Breast epithelium (tissue), 4 donors: Measurements from ENCODE around the gene CCNC. TPM values are rescaled to one million over a fixed set of nuclear protein-coding genes. Genes with fewer than 3 reads are reported as not detected.

Experiments used
- DNase-seq, 2 donors: peaks; one replicate each; pipeline ENCODE4 v3.0.0-alpha.2; 2019; ENCODE audit warnings: low spot score in 2 of 2
- H3K27ac ChIP-seq, 2 donors: fragments of 200-600 bp; sonication (generic) in 1 of 2; one replicate each; pipeline ENCODE4 v1.5.1; 2016 to 2019; ENCODE audit warnings: mild to moderate bottlenecking in 1 of 2
- H3K27me3 ChIP-seq, 2 donors: fragments of 200-600 bp; sonication (generic) in 1 of 2; one replicate each; pipeline versions ENCODE4 v1.5.1 to v1.6.0; 2017 to 2019; ENCODE audit warnings: control low read depth in 1 of 2, mild to moderate bottlenecking in 1 of 2
- H3K36me3 ChIP-seq: fragments of 200-600 bp; one replicate; pipeline ENCODE4 v1.5.1; 2019
- H3K4me1 ChIP-seq, 2 donors: fragments of 200-600 bp; sonication (generic); one replicate each; pipeline ENCODE4 v1.5.1; 2016 to 2019; ENCODE audit warnings: control low read depth in 1 of 2
- H3K4me3 ChIP-seq, 3 donors: fragments of 200-600 bp; sonication (generic); 1 replicate in 2 of 3; 2 replicates in 1 of 3; pipeline ENCODE4 v1.5.1; 2016 to 2019; ENCODE audit warnings: mild to moderate bottlenecking in 3 of 3, moderate library complexity in 2 of 3
- H3K9me3 ChIP-seq, 2 donors: fragments of 200-600 bp; sonication (generic) in 1 of 2; one replicate each; pipeline ENCODE4 v1.5.1; 2016 to 2019; ENCODE audit warnings: control low read depth in 1 of 2
- POLR2A ChIP-seq: fragments of 450-650 bp; IDR thresholded peaks from one replicate; pipeline ENCODE4 v1.6.1; 2016; ENCODE audit warnings: antibody characterized with exemption, mild to moderate bottlenecking, moderate library complexity
- POLR2AphosphoS5 ChIP-seq, 3 donors: sonication (generic); formaldehyde crosslinking; IDR thresholded peaks; one replicate each; pipeline ENCODE4 v1.6.1; 2017; ENCODE audit warnings: antibody characterized with exemption in 3 of 3
- intact Hi-C: fragments of 100-400 bp; cut with DNase I; formaldehyde crosslinking; loops from one replicate; pipeline ENCODE4 v1.15.1; 2023; ENCODE audit warnings: low total_unique reads
- total RNA-seq, 3 donors: library from RNA; depleted of rRNA; stranded (reverse); fragments of >200 nt; gene quantifications; one replicate each; pipeline ENCODE4 v1.1.0, GENCODE V29; 2016
- TF ChIP-seq, protein P1 (sequence below), 3 donors: fragments of 450-650 bp; IDR thresholded peaks; one replicate each; pipeline ENCODE4 v1.5.1; 2016 to 2017; ENCODE audit warnings: antibody characterized with exemption in 3 of 3, mild to moderate bottlenecking in 3 of 3, moderate library complexity in 3 of 3

The CCNC gene
- total RNA-seq, 3 donors from 2014 or later: 59.3 to 79.8 (median 63.0) TPM

DNA sequence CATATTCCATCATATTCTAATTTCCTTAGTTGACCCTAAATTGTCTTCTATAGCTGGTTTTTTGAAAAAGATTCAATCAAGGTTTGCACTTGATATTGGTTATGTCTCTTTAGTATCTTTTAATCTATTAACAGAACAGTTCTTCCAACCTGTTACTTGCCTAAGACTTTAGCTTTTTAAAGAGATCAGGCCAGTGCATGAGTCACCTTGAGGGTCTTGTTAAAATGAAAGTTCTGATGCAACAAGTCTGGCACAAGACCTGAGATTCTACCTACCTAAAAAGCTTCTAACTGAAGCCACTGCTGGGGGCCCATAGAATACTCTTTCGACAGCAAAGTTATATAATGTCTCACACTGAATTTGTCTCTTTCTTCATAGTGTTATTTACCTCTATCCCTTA, 56.4 kb downstream of the CCNC start:
- intact Hi-C loops: no loop called here
- DNase-seq: no peak

DNA sequence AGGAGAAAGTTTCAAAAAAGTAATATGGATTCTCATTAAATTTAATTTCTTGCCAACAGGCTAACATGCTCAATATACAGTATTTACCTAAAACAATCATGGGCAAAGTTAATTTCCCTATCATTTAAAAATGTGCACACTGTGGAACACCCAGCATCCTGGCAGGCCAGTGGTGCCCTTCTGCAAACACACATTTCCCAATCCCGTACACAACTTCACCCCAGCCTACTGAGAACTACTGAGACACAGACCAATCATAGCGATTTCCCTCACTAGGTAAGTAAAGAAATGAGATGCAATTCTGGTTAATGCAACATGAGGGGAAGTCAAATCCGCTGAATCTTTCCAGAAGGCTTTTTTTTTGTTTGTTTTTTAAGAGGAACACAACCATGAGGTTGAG, 60.8 kb downstream of the CCNC start:
- no peaks in the 10 kb centered on the region for H3K36me3 ChIP-seq
- no peaks in the 10 kb centered on the region for H3K27me3 ChIP-seq
- no peak overlapping the region for H3K27ac ChIP-seq
- no peak for DNase-seq
- H3K9me3 ChIP-seq: no peaks in the 10 kb centered on the region
- no peak overlapping the region for H3K4me3 ChIP-seq
- intact Hi-C loops: no loop called here
- H3K4me1 ChIP-seq: no peaks in the 10 kb centered on the region
- TF ChIP-seq POLR2A: no peak
- TF ChIP-seq, protein P1, sequence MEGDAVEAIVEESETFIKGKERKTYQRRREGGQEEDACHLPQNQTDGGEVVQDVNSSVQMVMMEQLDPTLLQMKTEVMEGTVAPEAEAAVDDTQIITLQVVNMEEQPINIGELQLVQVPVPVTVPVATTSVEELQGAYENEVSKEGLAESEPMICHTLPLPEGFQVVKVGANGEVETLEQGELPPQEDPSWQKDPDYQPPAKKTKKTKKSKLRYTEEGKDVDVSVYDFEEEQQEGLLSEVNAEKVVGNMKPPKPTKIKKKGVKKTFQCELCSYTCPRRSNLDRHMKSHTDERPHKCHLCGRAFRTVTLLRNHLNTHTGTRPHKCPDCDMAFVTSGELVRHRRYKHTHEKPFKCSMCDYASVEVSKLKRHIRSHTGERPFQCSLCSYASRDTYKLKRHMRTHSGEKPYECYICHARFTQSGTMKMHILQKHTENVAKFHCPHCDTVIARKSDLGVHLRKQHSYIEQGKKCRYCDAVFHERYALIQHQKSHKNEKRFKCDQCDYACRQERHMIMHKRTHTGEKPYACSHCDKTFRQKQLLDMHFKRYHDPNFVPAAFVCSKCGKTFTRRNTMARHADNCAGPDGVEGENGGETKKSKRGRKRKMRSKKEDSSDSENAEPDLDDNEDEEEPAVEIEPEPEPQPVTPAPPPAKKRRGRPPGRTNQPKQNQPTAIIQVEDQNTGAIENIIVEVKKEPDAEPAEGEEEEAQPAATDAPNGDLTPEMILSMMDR (IDR thresholded peaks at IDR 0.05): no peak
- TF ChIP-seq POLR2AphosphoS5 (IDR thresholded peaks at IDR 0.05): no peak

More for the DNA sequence above, 56.4 kb downstream of the CCNC start:
- Histone ChIP-seq H3K9me3 (no peaks in the 10 kb centered on the region), H3K36me3 (no peaks in the 10 kb centered on the region), H3K4me3 (no peak overlapping the region), H3K4me1 (no peaks in the 10 kb centered on the region), H3K27ac (no peak overlapping the region), H3K27me3 (no peaks in the 10 kb centered on the region)
- TF ChIP-seq, protein P1 (IDR thresholded peaks at IDR 0.05): no peak
- TF ChIP-seq POLR2AphosphoS5 (IDR thresholded peaks at IDR 0.05): no peak
- TF ChIP-seq POLR2A: no peak

DNA sequence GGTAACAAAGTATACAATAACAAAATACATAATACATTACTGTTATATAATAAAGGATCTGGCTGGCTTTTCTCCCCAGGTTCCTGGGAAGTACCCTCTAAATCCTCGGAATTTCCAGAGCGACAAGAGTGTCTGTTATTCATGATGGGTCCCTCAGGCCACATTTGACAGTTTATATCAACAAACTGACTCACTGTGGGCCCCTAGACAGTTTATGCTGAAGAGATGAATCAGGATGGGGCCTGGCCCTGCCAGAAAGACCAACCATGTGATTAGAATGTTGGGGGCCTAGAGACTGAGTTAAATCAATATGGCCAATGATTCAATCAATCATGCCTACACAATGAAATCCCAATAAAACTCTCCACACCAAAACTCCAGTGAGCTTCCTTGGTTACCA, 66.7 kb downstream of the CCNC start:
- TF ChIP-seq POLR2AphosphoS5 (IDR thresholded peaks at IDR 0.05): no peak
- TF ChIP-seq, protein P1 (IDR thresholded peaks at IDR 0.05): no peak
- no peak for TF ChIP-seq POLR2A
- no peak overlapping the region for H3K4me3 ChIP-seq
- DNase-seq: no peak
- no peak overlapping the region for H3K27ac ChIP-seq
- no peaks in the 10 kb centered on the region for H3K27me3 ChIP-seq
- peaks cover 5% of the 10 kb centered on the region for H3K36me3 ChIP-seq
- intact Hi-C loops: no loop called here
- H3K9me3 ChIP-seq: no peaks in the 10 kb centered on the region
- H3K4me1 ChIP-seq: no peaks in the 10 kb centered on the region

DNA sequence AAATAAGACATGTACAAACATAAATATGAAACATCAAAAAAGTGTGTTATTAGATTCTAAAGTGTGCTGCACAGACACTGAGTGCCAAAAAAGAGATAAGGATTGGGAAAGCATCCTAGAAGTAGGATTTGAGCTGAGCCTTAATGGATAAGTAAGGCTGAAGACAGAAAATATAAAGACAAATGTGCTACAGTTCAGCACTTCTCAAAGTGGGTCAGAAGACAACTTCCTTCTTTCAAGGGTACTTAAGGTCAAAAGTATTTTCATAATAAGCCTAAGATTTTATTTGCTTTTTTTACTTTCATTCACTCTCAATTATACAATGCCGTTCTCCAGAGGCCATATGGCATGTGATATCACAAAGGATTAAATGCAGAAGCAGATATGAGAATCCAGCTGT, 70.0 kb downstream of the CCNC start:
- DNase-seq: no peak
- Histone ChIP-seq H3K4me3 (no peak overlapping the region), H3K27me3 (no peaks in the 10 kb centered on the region), H3K36me3 (peaks cover 5% of the 10 kb centered on the region), H3K27ac (no peak overlapping the region), H3K4me1 (no peaks in the 10 kb centered on the region), H3K9me3 (no peaks in the 10 kb centered on the region)
- intact Hi-C loops: no loop called here
- TF ChIP-seq POLR2A: no peak
- TF ChIP-seq, protein P1 (IDR thresholded peaks at IDR 0.05): no peak
- no peak for TF ChIP-seq POLR2AphosphoS5 (IDR thresholded peaks at IDR 0.05)

DNA sequence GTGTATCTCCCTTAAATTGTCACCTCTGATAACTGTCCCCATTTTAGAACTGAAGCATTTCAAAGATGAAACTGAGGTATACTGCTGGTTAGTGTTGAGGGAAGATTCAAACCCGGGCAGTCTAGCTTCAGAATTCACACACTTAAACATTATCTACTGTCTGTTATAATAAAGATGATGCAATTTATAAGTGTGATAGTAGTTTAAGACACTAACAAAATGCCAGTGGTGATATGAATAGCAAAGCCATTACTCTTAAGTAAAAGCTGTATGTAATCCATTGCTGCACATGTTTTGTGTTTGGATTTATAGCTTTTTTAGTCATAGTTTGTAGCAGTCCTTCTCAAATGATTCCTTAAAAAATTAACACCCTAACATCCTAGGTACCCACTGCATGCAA, 73.0 kb downstream of the CCNC start:
- TF ChIP-seq, protein P1 (IDR thresholded peaks at IDR 0.05): no peak
- TF ChIP-seq POLR2AphosphoS5 (IDR thresholded peaks at IDR 0.05) (no peak), POLR2A (no peak)
- no peak overlapping the region for H3K4me3 ChIP-seq
- H3K4me1 ChIP-seq: no peaks in the 10 kb centered on the region
- intact Hi-C loops: no loop called here
- H3K27me3 ChIP-seq: no peaks in the 10 kb centered on the region
- no peak for DNase-seq
- no peaks in the 10 kb centered on the region for H3K36me3 ChIP-seq
- H3K9me3 ChIP-seq: no peaks in the 10 kb centered on the region
- no peak overlapping the region for H3K27ac ChIP-seq

Other genes with a start within 250 kb of the CCNC start
- gene FAXC, start 219.0 kb downstream of the CCNC start, total RNA-seq: 10 to 100 TPM in 1 of 3 donors, 1 to 10 TPM in 1, not detected in 1; 5.2 to 14.2 TPM
- 1 to 10 TPM; 4.2 to 5.6 (median 4.5) TPM for gene COQ3, start 174.5 kb downstream of the CCNC start, total RNA-seq
- 100 to 1,000 TPM; 133 to 294 (median 206) TPM for gene PNISR, start 143.4 kb downstream of the CCNC start, total RNA-seq
- gene USP45, start 53.2 kb downstream of the CCNC start, total RNA-seq: 10 to 100 TPM; 14.1 to 25.8 (median 25.2) TPM
- not detected for gene PRDM13, start 38.2 kb upstream of the CCNC start, total RNA-seq